RPMI8226 (cell line): ENCODE data around the gene C19orf44.
"Not testable (repeated sequence)": the region's sequence is repeated elsewhere in the genome, so short reads cannot be mapped to it uniquely, and the experiment has no call there.

Experiments used
- DNase-seq: peaks from one replicate; pipeline ENCODE4 v3.0.0-alpha.2; 2015

The C19orf44 gene

DNA sequence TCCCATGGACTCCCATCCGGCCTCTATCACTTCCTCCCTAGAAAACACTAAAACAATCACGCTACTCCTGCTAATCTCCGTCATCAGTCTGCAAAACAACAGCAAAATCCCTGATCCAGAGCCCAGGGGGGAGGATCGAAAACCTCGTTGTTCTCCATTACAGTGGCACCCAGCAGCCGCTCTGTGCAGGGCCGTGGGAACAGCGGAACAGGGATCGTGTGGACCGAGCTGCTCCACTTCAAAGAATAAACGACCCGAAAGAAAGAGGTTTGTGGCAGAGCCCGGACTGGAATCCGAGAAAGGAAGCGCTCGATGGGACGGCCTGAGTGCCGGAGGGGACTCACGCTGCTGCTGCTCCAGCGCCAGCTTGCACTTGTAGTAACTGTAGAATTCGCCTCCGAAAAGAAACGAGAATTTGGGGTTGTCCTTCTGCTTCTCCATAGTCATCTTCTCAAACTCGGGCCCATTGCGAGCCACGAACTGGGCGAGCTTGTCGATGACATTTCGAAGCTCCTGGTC lies 45.4 kb downstream of the C19orf44 start:
- DNase-seq: peak; percentile 32

DNA sequence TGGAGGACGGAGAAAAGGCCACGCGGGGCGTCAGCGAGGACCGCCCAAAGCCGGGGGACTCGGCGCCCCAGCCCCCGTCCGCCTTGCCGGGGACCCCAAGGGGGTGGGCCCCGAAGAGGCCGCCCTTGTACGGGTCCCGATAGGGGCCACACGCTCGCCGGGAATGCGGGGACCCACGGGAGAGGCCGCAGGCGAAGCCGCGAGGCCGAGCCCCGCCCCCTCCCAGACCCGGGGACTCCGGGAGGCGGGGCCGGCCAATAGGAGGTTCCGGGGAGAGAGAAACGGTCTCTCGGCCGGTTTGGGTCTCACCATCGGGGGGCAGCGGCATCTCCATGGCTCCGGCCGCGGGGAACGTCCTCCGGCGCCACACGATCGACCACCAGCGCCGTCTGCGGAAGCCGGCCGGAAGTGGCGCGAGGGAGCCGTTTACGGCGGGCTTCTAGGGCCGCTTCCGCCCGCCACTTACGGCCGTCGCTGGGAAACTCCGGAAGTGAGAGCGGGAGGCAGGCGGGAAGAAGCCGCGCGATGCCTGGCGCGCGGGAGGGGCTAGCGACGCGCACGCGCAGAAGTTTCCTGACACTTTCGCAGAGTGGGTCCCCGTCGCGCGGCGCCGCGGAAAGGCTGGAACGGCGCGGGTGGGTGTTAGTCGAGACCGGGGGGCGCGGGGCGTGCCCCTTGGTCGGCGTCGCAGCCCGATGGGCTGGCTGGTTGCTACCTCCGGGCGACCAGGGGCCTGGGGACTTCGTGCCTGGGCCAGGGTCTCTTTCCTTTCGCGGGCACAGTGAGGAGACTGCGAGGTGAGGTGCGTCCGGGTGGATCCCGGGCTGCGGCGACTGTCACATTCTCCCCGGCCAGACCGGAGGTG lies 46.1 kb downstream of the C19orf44 start, which contains the start of gene CHERP:
Gene CHERP (minus strand): TSS at position 393 of the 865 bp plus-strand sequence. CDS start 59 bp downstream, at position 334.
- peak; percentile 98 for DNase-seq

DNA sequence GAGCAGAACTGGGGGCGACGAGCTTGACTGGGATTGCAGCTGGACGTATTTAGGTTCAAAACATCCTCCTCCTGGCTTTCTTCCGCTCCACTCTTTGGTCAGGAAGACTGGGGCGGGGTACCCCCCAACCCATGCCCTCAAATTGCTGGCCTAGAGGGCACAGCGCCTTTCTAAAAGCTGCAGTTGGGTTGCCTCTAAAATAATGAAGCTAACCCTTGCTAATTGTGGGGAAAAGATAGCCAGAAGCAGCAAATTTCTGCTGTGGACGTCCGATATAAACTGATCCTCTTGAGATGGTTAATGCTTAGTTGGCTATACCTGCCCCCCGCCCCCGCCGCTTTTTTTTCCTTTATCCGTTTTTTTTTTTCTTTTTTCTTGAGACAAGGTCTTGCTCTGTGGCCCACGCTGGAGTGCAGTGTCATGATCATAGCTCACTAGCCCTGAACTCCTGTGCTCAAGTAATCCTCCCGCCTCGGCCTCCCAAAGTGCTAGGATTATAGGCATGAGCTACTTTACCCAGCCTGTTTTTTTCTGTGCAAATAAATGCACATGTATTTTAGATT lies 46.8 kb downstream of the C19orf44 start:
- DNase-seq: peak; percentile 24

DNA sequence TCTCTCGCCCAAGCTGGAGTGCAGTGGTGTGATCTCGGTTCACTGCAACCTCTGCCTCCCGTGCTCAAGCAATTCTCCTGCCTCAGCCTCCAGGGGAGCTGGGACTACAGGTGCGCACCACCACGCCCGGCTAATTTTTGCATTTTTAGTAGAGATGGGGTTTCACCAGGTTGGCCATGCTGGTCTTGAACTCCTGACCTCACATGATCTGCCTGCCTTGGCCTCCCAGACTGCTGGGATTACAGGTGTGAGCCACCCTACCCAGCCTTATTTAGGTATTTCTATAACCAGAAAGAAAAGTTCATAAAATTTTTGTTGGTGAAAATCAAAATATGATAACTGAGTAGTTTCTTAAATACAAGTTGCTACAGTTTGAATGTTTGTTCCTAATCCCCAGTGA lies 47.5 kb downstream of the C19orf44 start:
- DNase-seq: not testable (repeated sequence)

DNA sequence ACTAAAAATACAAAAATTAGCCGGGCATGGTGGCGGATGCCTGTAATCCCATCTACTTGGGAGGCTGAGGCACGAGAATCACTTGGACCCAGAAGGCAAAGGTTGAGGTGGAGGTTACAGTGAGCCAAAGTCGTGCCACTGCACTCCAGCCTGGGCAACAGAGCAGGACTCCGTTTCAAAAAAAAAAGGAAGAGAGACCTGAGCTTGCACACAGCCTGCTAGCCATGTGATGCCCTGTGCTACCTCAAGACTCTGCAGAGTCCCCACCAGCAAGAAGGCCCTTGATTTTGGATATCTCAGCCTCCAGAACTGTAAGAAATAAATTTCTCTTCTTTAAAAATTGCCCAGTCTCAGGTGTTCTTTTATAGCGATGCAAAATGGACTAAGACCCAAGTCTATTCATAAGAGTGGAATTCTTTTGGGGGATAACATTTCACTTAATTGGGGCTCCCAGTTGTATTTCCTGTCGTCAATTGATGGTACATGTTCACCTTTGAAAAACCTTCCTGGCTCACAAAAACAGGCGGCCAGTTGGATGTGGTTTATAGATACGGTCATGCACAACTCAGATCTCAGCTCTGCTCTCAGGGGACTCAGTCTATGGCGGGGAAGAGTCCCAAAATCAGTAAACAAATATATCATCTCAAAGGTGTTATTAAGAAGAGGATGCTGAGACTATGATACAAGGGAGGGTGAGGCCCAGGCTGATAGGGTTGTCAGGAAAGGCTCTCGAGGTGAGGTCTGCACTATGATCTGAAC lies 48.5 kb downstream of the C19orf44 start:
- DNase-seq: no peak

DNA sequence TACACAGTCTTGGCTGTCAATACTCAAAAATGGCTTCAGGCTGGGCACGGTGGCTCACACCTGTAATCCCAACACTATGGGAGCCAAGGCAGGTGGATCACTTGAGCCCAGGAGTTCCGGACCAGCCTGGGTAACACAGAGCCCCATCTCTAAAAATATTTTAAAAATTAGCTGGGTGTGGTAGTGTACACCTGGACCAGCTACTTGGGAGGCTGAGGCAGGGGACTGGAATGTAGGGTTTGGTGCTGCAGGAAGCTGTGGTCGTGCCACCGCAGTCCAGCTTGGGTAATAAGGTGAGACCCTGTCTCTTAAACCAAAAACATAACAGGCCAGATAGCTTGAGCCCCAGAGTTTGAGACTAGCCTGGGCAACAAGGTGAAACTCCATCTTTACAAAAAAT lies 52.8 kb downstream of the C19orf44 start:
- no peak for DNase-seq

DNA sequence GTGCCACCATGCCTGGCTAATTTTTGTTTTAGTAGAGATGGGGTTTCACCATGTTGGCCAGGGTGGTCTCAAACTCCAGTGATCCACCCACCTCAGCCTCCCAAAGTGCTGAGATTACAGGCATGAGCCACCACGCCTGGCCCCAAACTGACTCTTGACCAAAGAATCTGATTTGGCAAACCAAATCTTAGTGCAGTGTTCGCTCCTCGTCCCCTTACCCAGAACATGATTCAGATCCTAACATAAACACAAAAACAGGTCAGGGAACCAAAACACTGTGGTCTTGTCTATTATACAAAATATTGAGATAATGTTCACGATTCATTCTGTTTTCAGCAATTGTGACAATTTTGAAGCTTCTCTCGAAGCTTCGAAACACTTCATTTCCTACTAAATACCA lies 55.7 kb downstream of the C19orf44 start:
- DNase-seq: not testable (repeated sequence)

DNA sequence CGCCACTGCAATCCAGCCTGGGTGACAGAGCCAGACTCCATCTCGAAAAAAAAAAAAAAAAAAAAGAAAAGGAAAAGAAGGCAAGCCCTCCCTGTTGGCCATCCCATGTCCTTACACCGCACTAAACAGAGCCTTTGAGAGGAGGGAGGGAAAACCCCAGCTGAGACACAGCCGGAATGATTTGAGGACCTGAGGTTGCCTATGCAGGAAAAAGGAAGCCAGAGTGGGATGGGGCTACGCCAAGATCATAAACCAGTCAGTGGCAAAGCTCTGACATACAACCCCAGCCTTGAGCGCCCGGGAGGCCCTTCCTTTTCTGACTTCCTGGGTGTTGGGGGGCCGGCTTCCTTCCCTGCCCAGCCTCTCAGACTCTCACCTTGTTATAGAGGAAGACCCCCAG lies 58.6 kb downstream of the C19orf44 start:
- DNase-seq: no peak

DNA sequence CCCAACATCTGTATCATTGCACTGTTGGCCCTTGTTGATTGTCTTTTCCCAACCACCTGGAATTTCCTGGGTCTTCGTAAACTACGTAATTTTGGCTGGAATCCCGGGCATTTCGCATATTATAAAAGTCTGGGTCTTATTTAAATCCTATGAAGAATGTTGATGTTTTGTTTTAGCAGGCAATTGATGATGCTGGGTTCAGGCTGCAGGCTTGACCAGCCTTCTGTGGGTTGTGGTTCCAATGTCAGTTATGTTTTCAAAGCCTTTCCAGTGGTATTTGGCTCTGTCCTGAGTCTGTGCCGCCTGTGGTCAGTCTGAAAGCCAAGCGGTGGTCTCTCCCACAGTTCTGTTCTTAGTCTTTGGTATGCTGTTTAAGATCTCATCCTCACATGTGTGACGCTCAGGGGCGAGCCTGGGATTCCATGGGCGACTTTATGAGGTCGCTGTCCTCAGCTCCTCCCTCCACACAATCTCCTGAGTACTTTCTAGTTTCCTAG lies 63.6 kb downstream of the C19orf44 start:
- DNase-seq: no peak

DNA sequence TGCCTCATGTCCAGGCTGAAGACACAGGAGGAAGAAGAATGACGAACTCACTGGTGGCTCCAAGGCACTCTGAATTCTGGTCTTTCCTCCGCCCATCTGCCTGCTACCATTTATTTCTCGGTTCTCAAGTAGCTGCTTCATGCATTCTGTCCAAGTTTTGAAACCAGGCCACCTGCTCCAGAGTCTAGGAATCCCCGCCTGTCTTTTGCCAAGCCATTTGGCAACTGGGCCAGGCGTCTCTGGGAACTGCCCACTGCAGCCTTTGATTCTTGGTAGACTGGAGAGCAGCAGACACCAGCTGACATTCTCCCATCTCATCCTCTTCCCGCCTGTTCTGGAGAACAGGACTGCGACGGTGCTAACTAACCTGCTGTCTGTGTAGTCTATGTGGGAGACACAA lies 65.2 kb downstream of the C19orf44 start:
- DNase-seq: no peak

DNA sequence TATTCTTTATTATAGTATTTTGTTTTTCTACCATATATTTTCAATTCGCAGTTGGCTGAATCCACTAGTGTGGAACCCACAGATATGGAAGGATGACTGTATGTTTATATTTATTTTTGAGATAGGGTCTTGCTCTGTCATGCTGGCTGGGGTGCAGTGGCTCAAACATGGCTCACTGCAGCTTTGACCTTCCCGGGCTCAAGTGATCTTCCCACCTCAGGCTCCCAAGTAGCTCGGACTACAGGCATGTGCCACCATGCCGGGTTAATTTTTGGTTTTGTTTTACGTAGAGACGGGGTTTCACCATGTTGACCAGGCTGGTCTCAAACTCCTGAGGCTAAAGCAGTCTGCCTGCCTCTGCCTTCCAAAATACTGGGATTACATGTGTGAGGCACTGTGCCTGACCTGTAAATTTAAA lies 66.4 kb downstream of the C19orf44 start:
- no peak for DNase-seq

DNA sequence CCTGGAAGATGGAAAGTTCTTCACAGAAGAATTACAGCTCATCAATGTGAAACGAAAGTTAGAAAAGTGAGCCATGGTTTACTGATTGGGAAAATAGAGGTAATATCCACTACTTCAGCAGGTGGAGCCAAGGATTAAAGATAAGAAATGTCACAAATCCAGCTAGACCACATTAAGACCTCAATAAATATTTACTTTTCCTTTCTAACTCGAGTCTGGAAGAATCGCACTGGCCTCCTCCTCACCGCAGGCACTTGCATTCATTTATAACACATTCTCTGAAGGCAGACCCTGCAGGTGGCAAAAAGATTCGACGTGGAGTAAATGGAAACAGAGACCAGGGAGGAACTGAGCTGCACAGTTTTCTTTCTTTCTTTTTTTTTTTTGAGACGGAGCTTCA lies 68.6 kb downstream of the C19orf44 start:
- DNase-seq: no peak

DNA sequence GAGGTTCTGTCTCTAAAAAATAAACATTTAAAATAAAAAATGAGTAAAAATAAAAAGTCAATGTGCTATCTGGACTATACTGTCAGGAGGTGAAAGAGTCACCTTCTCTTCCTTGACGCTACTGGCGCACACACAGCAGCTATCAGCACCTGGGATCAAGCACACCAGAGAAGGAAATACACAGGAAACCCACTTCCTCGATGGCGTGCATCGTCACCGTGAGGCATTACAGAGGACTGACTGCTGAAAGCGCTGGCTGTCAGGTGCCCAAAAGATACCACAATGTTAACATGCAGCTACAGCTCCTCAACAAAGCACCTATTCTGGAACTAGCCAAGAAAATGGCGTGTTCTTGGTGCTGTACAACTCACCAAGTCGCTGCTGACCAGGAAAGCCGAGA lies 70.0 kb downstream of the C19orf44 start:
- DNase-seq: no peak

DNA sequence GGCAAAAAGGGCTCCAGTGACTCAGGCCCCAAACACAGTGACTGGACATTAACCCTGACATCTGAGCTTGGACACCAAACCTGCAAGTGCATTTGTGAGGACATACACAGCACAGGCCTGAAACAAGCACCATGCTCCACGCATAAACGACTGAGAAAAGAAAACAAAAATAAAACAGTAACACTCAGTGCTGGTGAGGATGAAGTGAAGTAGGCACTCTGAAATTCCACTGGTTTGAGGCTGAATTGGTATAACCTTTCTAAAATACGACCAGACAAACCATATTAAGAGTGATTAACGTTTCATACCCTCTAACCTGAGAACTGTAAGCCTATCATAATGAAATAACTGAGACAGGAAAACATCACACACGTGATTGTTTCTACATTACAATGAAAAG lies 70.5 kb downstream of the C19orf44 start:
- DNase-seq: no peak

DNA sequence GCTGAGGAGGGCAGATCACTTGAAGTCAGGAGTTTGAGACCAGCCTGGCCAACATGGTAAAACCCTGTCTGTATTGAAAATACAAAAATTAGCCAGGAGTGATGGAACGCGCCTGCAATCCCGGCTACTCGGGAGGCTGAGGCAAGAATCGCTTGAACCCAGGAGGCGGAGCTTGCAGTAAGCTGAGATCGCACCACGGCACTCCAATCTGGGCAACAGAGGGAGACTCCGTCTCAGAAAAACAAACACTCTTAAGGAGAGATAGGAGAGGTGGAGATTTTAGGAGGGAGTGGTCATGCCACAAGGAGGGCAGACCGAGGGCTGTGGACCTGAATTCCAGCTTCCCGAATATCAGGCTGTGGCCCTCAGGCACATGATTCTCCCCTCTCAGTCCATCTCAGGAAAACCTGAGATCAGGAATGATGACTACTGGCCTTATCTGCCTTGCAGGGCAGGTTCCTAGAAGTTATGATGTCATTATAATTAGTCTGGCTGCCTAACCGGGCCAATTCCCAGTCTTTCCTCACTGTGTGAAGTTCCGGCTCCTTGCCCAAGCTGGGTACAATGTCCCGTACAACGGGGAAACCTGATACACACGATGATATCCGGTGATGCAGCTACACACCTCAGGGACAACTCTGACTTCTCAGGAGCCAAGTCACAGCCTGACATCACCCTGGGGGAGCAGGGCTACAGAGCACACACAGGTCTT lies 73.6 kb downstream of the C19orf44 start:
- no peak for DNase-seq
